Pancreas (tissue), 10 donors: ENCODE data around the gene TRPC4. TPM values are rescaled to one million over a fixed set of nuclear protein-coding genes. Genes with fewer than 3 reads are reported as not detected.

Experiments used
- ATAC-seq, 4 donors: fragments of 200-7000 bp; cut with Tn5 transposase; one replicate each; pipeline versions ENCODE4 v1.8.0 to v1.9.1; 2020; ENCODE audit warnings: mild to moderate bottlenecking in 4 of 4, moderate library complexity in 4 of 4
- DNase-seq, 6 donors: peaks; one replicate each; pipeline ENCODE4 v3.0.0-alpha.2; 2020
- FAIRE-seq: peaks from 2 replicates; lab custom pipeline; 2012; peaks lifted over from hg19 to GRCh38; lab: Jason Lieb, UNC
- H3K27ac ChIP-seq, 4 donors: fragments of 200-600 bp; sonication (generic); 1 replicate in 3 of 4; 2 replicates in 1 of 4; pipeline versions ENCODE4 v1.5.0 to v1.8.0; 2020
- H3K27me3 ChIP-seq, 4 donors: fragments of 200-600 bp; one replicate each; pipeline ENCODE4 v1.8.0; 2021
- H3K36me3 ChIP-seq, 3 donors: fragments of 200-600 bp; sonication (generic) in 1 of 3; one replicate each; pipeline versions ENCODE4 v1.5.0 to v1.8.0; 2020 to 2021
- H3K4me1 ChIP-seq, 3 donors: fragments of 200-600 bp; one replicate each; pipeline ENCODE4 v1.8.0; 2021
- H3K4me3 ChIP-seq, 4 donors: fragments of 200-600 bp; sonication (generic) in 2 of 4; one replicate each; pipeline versions ENCODE4 v1.5.0 to v1.8.0; 2020 to 2021
- H3K9me3 ChIP-seq, 4 donors: fragments of 200-600 bp; one replicate each; pipeline ENCODE4 v1.8.0; 2021
- WGBS, 2 donors: extraction: QIAGEN DNeasy Blood & Tissue Kit; methylation state at CpG; one replicate each; pipeline ENCODE4 v1.1.7; 2013; 5-methylcytosine and 5-hydroxymethylcytosine counted together
- intact Hi-C, 3 donors: fragments of 100-400 bp; cut with DNase I; formaldehyde crosslinking; loops; one replicate each; pipeline versions ENCODE4 v1.11.1 to v1.14.2; 2022
- polyA plus RNA-seq, 2 donors: library from polyadenylated mRNA; stranded (reverse); fragments of 200-250 nt; gene quantifications; one replicate each; pipeline ENCODE4 v1.2.3, GENCODE V29; 2013
- total RNA-seq, 6 donors: library from RNA; stranded (reverse); fragmentation: NEBNext Ultra II Directional in 4 of 6; extraction: Animal tissue kit (Norgen Biotek cat#: 25700) in 4 of 6; gene quantifications; one replicate each; pipeline versions ENCODE4 v1.2.1 to v1.2.4, GENCODE V29; 2021 to 2023
- TF ChIP-seq, protein P1 (sequence below), 4 donors: fragments of 200-600 bp; sonication (generic) in 3 of 4; IDR thresholded peaks; one replicate each; pipeline versions ENCODE4 v1.5.0 to v1.8.0; 2021; ENCODE audit warnings: antibody characterized with exemption in 4 of 4
- donor health status: healthy with polysubstance abuse.
- donor health status: DM: no; HTN: no; CAD: no; lungs with moderate emphysema.
- donor health status: DM: no; HTN: no; CAD: no.
- donor health status: control.
- donor health status: control.
- donor health status: Bipolar disorder and iron deficiency.
- donor health status: DM: yes; HTN: yes; CAD: no.
- donor health status: DM: no; HTN: no; CAD: no.
- donor health status: DM: no; HTN: no; CAD: no.
- donor health status: DM: yes; HTN: yes; CAD: no.

The TRPC4 gene
- total and polyA plus RNA-seq, 8 donors: 0.32 to 1.7 (median 0.62) TPM

DNA sequence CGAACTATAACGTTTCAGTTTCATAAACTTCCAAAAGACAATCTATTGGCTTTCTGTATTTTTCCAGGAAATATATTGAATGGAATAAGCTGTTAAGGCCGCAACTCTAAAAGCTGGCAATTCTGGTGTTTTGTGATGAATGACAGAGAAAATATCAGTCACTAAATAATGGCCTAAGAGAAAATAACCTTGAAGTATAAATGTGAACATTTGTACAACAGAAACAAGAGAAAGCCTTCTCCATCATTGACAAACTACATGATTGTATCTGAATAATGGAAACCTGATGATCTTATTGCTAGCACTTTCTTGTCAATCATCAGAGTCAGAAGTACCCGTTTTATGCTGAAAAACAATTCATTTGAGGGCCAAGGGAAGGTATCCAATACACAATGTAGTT lies 134.3 kb downstream of the TRPC4 start:
- Histone ChIP-seq H3K9me3 (no peaks in the 10 kb centered on the region), H3K27ac (no peak overlapping the region), H3K4me1 (no peaks in the 10 kb centered on the region), H3K27me3 (no peaks in the 10 kb centered on the region), H3K36me3 (no peaks in the 10 kb centered on the region), H3K4me3 (no peak overlapping the region)
- no peak for FAIRE-seq
- intact Hi-C loops: no loop called here
- 49 to 61% methylated on average over 4 of the region's 4 CpGs for WGBS, 2 donors
- DNase-seq: no peak
- no peak for ATAC-seq
- TF ChIP-seq, protein P1, sequence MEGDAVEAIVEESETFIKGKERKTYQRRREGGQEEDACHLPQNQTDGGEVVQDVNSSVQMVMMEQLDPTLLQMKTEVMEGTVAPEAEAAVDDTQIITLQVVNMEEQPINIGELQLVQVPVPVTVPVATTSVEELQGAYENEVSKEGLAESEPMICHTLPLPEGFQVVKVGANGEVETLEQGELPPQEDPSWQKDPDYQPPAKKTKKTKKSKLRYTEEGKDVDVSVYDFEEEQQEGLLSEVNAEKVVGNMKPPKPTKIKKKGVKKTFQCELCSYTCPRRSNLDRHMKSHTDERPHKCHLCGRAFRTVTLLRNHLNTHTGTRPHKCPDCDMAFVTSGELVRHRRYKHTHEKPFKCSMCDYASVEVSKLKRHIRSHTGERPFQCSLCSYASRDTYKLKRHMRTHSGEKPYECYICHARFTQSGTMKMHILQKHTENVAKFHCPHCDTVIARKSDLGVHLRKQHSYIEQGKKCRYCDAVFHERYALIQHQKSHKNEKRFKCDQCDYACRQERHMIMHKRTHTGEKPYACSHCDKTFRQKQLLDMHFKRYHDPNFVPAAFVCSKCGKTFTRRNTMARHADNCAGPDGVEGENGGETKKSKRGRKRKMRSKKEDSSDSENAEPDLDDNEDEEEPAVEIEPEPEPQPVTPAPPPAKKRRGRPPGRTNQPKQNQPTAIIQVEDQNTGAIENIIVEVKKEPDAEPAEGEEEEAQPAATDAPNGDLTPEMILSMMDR (IDR thresholded peaks at IDR 0.05): no peak

DNA sequence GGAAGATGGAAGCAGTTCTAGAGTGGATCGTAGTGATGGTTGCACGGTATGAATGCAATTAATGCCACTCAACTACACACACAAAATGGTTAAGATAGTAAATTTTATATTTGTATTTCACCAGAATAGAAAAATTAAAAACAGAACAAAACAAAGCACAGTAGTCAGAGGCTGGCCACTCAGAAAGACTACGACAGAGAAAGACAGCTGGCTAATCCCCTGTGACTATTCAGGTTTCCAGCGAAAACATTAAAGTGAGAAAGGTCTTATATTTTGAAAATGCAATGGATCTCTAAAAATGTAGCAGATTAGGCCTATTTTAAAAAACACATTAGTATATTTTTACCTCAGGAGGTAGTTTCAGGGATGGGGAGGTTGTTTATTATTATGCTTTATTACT lies 139.7 kb downstream of the TRPC4 start:
- Histone ChIP-seq H3K4me3 (no peak overlapping the region), H3K36me3 (no peaks in the 10 kb centered on the region), H3K4me1 (no peaks in the 10 kb centered on the region), H3K9me3 (no peaks in the 10 kb centered on the region), H3K27ac (no peak overlapping the region), H3K27me3 (no peaks in the 10 kb centered on the region)
- ATAC-seq (no peak), FAIRE-seq (no peak), DNase-seq (no peak)
- 79 to 84% methylated on average over 4 of the region's 4 CpGs for WGBS, 2 donors
- intact Hi-C loops: no loop called here
- TF ChIP-seq, protein P1 (IDR thresholded peaks at IDR 0.05): no peak

DNA sequence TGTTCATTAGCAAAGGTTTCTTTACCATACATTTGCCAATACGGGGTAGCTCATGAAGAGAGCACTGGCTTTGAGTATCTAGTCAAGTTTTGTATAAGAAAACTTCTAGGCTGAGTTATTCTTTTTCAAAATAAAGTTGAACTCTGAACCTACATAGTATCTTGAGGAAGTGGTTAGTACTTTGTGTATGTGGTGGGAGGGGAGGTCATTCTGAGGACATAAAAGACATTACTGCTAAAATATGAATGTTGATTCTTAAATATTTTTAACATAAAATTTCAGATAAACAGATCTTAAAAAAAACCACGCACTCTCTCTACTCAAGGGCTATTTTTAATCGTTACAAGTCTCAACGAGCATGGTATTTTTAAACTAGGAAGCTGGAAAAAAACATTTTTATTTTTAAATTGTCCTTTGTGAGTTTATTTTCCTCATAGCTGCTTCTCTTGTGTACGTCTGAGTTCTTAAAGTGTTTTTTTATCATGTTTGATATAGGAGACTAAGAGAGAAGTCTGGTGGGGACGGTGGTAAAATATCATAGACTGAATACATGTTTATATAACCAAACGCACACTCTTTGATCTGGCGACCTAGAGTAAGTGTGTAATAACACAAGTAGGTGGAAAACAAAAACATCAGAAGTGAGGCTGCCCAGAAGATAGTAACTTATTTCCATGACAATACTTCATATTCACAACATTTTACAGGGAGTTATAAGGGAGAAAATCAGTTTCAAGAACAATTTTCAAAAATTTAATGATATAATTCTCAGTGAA lies 153.0 kb downstream of the TRPC4 start:
- no peaks in the 10 kb centered on the region for H3K9me3 ChIP-seq
- DNase-seq (no peak), ATAC-seq (no peak), FAIRE-seq (no peak)
- H3K36me3 ChIP-seq: no peaks in the 10 kb centered on the region
- no peak overlapping the region for H3K4me3 ChIP-seq
- no peaks in the 10 kb centered on the region for H3K27me3 ChIP-seq
- intact Hi-C loops: no loop called here
- H3K27ac ChIP-seq: no peak overlapping the region
- WGBS, 2 donors: 47 to 64% methylated on average over 8 of the region's 8 CpGs
- TF ChIP-seq, protein P1 (IDR thresholded peaks at IDR 0.05): no peak
- no peaks in the 10 kb centered on the region for H3K4me1 ChIP-seq

DNA sequence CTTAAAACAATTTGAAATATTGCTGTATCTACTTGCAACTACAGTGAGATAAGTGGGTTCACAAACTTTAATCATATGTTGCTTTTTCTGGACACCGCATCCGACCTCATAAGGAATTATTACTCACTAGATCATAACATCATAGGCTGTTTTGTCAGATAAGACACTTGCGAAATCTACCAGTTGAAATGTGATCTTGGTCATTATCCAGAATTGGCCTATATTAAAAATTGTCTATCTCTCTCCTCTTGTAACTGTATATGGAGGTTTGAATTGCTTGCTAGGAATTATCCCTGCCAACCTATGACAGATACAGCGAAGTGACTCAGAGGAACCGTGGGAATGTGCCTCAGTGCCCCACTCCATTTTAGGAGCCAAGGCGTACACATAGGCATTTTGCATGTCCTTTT lies 154.0 kb downstream of the TRPC4 start:
- intact Hi-C loops: no loop called here
- TF ChIP-seq, protein P1 (IDR thresholded peaks at IDR 0.05): no peak
- Histone ChIP-seq H3K9me3 (no peaks in the 10 kb centered on the region), H3K4me1 (no peaks in the 10 kb centered on the region), H3K27me3 (no peaks in the 10 kb centered on the region), H3K27ac (no peak overlapping the region), H3K4me3 (no peak overlapping the region), H3K36me3 (no peaks in the 10 kb centered on the region)
- DNase-seq (no peak), ATAC-seq (no peak), FAIRE-seq (no peak)
- WGBS, 2 donors: 69 to 71% methylated on average over 6 of the region's 6 CpGs

DNA sequence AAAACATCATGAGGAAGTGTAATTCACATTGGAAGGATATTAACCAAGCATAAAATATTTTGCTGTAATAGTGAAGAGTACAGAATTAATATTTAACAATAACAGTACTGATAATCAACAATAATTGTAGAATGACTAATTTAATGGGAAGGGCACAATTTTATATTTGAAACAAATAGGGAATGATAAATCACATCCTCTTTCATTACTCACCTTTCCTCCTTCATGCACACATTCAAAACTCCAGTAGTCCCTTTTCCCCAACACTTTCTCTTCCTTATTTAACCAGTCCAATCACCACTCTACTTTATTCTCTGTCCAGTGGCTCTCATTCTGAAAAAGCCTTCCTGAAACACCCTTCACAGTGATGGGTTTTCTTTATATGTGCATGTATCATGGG lies 160.3 kb downstream of the TRPC4 start:
- intact Hi-C loops: no loop called here

More for the DNA sequence above, 160.3 kb downstream of the TRPC4 start:
- H3K9me3 ChIP-seq: no peaks in the 10 kb centered on the region
- DNase-seq (no peak), ATAC-seq (no peak), FAIRE-seq (no peak)
- no peaks in the 10 kb centered on the region for H3K27me3 ChIP-seq
- no peaks in the 10 kb centered on the region for H3K4me1 ChIP-seq
- no peak overlapping the region for H3K4me3 ChIP-seq
- TF ChIP-seq, protein P1 (IDR thresholded peaks at IDR 0.05): no peak
- H3K36me3 ChIP-seq: no peaks in the 10 kb centered on the region
- no peak overlapping the region for H3K27ac ChIP-seq
